SK-N-SH (cell line): ENCODE measurements around the gene COPE. TPM values are rescaled to one million over a fixed set of nuclear protein-coding genes. Genes with fewer than 3 reads are reported as not detected.

Experiments
- CTCF ChIA-PET: fragments of 300-600, 350-600 bp; formaldehyde crosslinking; extraction: SDS; loops from one replicate; lab custom pipeline; 2021; lab: Yijun Ruan, JAX
- POLR2A ChIA-PET: fragments of 350-600 bp; sonication (Branson Sonifier 250); formaldehyde crosslinking; extraction: SDS; loops from one replicate; lab custom pipeline; 2020; ENCODE audit warnings: antibody characterized with exemption, inconsistent platforms; lab: Yijun Ruan, JAX
- DNase-seq: peaks from one replicate; pipeline ENCODE4 v3.0.0; 2012
- H2AFZ ChIP-seq: fragments of 200-600 bp; sonication (generic); 2 replicates; pipeline ENCODE4 v1.8.1; 2016; ENCODE audit warnings: antibody characterized with exemption, mild to moderate bottlenecking, low read depth
- H3F3A ChIP-seq: fragments of 200-600 bp; sonication (generic); replicated peaks from 2 replicates; pipeline ENCODE3; 2016; ENCODE audit warnings: antibody characterized with exemption, mild to moderate bottlenecking; ENCODE audit not compliant: insufficient read depth
- H3K27ac ChIP-seq, 2 experiments: fragments of 200-500 bp in 1 of 2; fragments of 200-600 bp in 1 of 2; sonication (Bioruptor generic) in 1 of 2; sonication (generic), shearing (Covaris generic) in 1 of 2; 2 replicates each; pipeline versions ENCODE4 v1.5.1 to v1.6.1; 2014 to 2016; ENCODE audit warnings: low read depth in 2 of 2, inconsistent platforms in 1 of 2, low read length in 1 of 2, mild to moderate bottlenecking in 1 of 2, mixed read lengths in 1 of 2
- H3K27me3 ChIP-seq: fragments of 200-600 bp; sonication (generic), shearing (Covaris generic); 2 replicates; pipeline ENCODE4 v1.6.1; 2016; ENCODE audit warnings: mixed run types; ENCODE audit not compliant: insufficient read depth
- H3K36me3 ChIP-seq, 2 experiments: fragments of 200-500 bp in 1 of 2; fragments of 200-600 bp in 1 of 2; sonication (Bioruptor generic) in 1 of 2; sonication (generic) in 1 of 2; replicated peaks in 1 of 2; 2 replicates each; pipeline versions ENCODE3 to v1.5.1; 2014 to 2016; ENCODE audit warnings: low read length in 1 of 2, mild to moderate bottlenecking in 1 of 2; ENCODE audit not compliant: insufficient read depth in 2 of 2, control insufficient read depth in 1 of 2
- H3K4me1 ChIP-seq, 2 experiments: fragments of 200-500 bp in 1 of 2; fragments of 200-600 bp in 1 of 2; sonication (Bioruptor generic) in 1 of 2; sonication (generic), shearing (Covaris generic) in 1 of 2; 2 replicates each; pipeline versions ENCODE4 v1.5.1 to v1.6.1; 2014 to 2016; ENCODE audit warnings: low read depth in 1 of 2, low read length in 1 of 2, mixed run types in 1 of 2; ENCODE audit not compliant: insufficient read depth in 2 of 2, control insufficient read depth in 1 of 2
- H3K4me2 ChIP-seq: fragments of 200-600 bp; sonication (generic), shearing (Covaris generic); 2 replicates; pipeline ENCODE4 v1.6.1; 2017; ENCODE audit warnings: mixed run types
- H3K4me3 ChIP-seq, 2 experiments: fragments of 200-500 bp in 1 of 2; fragments of 200-600 bp in 1 of 2; sonication (Bioruptor generic) in 1 of 2; sonication (generic), shearing (Covaris generic) in 1 of 2; 2 replicates each; pipeline versions ENCODE4 v1.5.1 to v1.8.1; 2014 to 2016; ENCODE audit warnings: low read depth in 2 of 2, inconsistent platforms in 1 of 2, low read length in 1 of 2, mild to moderate bottlenecking in 1 of 2, mixed read lengths in 1 of 2, moderate library complexity in 1 of 2
- H3K79me2 ChIP-seq: fragments of 200-600 bp; sonication (generic); 2 replicates; pipeline ENCODE4 v1.8.1; 2017; ENCODE audit warnings: mild to moderate bottlenecking; ENCODE audit not compliant: insufficient read depth
- H3K9ac ChIP-seq: fragments of 200-600 bp; sonication (generic); 2 replicates; pipeline ENCODE4 v1.6.1; 2017; ENCODE audit warnings: mixed run types
- H3K9me2 ChIP-seq: fragments of 200-600 bp; sonication (generic); 2 replicates; pipeline ENCODE4 v1.6.1; 2017; ENCODE audit warnings: mixed run types
- H3K9me3 ChIP-seq: fragments of 200-600 bp; sonication (generic); 2 replicates; pipeline ENCODE4 v1.6.1; 2017; ENCODE audit warnings: mixed run types, mild to moderate bottlenecking, moderate library complexity
- H4K20me1 ChIP-seq: fragments of 200-600 bp; sonication (generic); 2 replicates; pipeline ENCODE4 v1.6.1; 2017; ENCODE audit warnings: mild to moderate bottlenecking, mixed run types; ENCODE audit not compliant: insufficient read depth
- CHD2 ChIP-seq: fragments of 150-350 bp; IDR thresholded peaks from 2 replicates; pipeline ENCODE4 v1.6.1; 2018; ENCODE audit warnings: low read length; ENCODE audit not compliant: partially characterized antibody
- ELF1 ChIP-seq: IDR thresholded peaks from 2 replicates; pipeline ENCODE4 v1.4.0; 2012
- EZH2phosphoT487 ChIP-seq: fragments of 200-600 bp; sonication (generic); IDR thresholded peaks from 2 replicates; pipeline ENCODE4 v1.6.1; 2017; ENCODE audit warnings: low read depth, mixed run types, mild to moderate bottlenecking, antibody characterized with exemption, moderate library complexity, borderline replicate concordance
- FOXJ3 ChIP-seq: sonication (generic); formaldehyde crosslinking; IDR thresholded peaks from 2 replicates; pipeline ENCODE4 v1.5.1; 2020; ENCODE audit warnings: mild to moderate bottlenecking, missing genetic modification reagents
- FOXM1 ChIP-seq: IDR thresholded peaks from 2 replicates; pipeline ENCODE4 v1.4.0; 2012; ENCODE audit warnings: low read depth, mild to moderate bottlenecking
- GATA2 ChIP-seq: sonication (generic); formaldehyde crosslinking; IDR thresholded peaks from 2 replicates; pipeline ENCODE4 v1.5.0; 2020; ENCODE audit warnings: mild to moderate bottlenecking, missing genetic modification reagents
- IRF3 ChIP-seq: fragments of 150-350 bp; IDR thresholded peaks from 2 replicates; pipeline ENCODE4 v1.6.1; 2016; ENCODE audit warnings: mild to moderate bottlenecking, low read depth, low read length
- JUND ChIP-seq: IDR thresholded peaks from 2 replicates; pipeline ENCODE4 v1.4.0; 2012
- MEF2A ChIP-seq: IDR thresholded peaks from 2 replicates; pipeline ENCODE4 v1.4.0; 2012; ENCODE audit warnings: low read depth, borderline replicate concordance
- NRF1 ChIP-seq: IDR thresholded peaks from 2 replicates; pipeline ENCODE4 v1.6.1; 2012; ENCODE audit warnings: low read depth, mild to moderate bottlenecking, low read length
- PBX3 ChIP-seq: IDR thresholded peaks from 2 replicates; pipeline ENCODE4; 2012
- POLR2AphosphoS5 ChIP-seq: IDR thresholded peaks from 2 replicates; pipeline ENCODE4 v1.6.1; 2012; ENCODE audit warnings: low read depth, low read length
- SIN3A ChIP-seq: IDR thresholded peaks from 2 replicates; pipeline ENCODE4 v1.6.1; 2012; ENCODE audit warnings: low read depth, mild to moderate bottlenecking, low read length, moderate library complexity, borderline replicate concordance
- TAF1 ChIP-seq: IDR thresholded peaks from 2 replicates; pipeline ENCODE4 v1.6.1; 2012; ENCODE audit warnings: low read depth, mild to moderate bottlenecking, low read length, moderate library complexity, borderline replicate concordance
- TEAD4 ChIP-seq: IDR thresholded peaks from 2 replicates; pipeline ENCODE4 v1.4.0; 2012; ENCODE audit warnings: mild to moderate bottlenecking, borderline replicate concordance; ENCODE audit not compliant: insufficient read depth
- USF2 ChIP-seq: fragments of 150-350 bp; IDR thresholded peaks from 2 replicates; pipeline ENCODE4 v1.6.1; 2017; ENCODE audit warnings: antibody characterized with exemption, low read length, low read depth, borderline replicate concordance
- YY1 ChIP-seq: IDR thresholded peaks from 2 replicates; pipeline ENCODE4 v1.4.0; 2012; ENCODE audit warnings: low read depth, mild to moderate bottlenecking
- WGBS: methylation state at CpG from one replicate; pipeline ENCODE4 v1.1.6; 2017; ENCODE audit warnings: low lambda C conversion rate; 5-methylcytosine and 5-hydroxymethylcytosine counted together
- polyA plus RNA-seq, 3 experiments: library from polyadenylated mRNA; depleted of rRNA; stranded (reverse); fragments of >200 nt; gene quantifications; 2 replicates each; pipeline ENCODE4 v1.2.3, GENCODE V29; 2012

The COPE gene
- polyA plus RNA-seq, 1 of the 3 experiments (the other 2 are of a cell fraction): 450 TPM

- TF ChIP-seq EZH2phosphoT487: no peak
Measured at GRCh38 chr19:18897094-18898029, 21.8 kb downstream of the COPE start (continued).

- Histone ChIP-seq H3K4me2 (peak overlapping the region; percentile 28; the same call in 1 of the 2 replicates), H2AFZ (no peak overlapping the region), H3K4me3 (peak overlapping the region in 1 of 2 experiments; percentile 61; a peak in 1 of 4 replicates), H4K20me1 (no peaks in the 10 kb centered on the region), H3F3A (peaks cover 9% of the 10 kb centered on the region), H3K9ac (no peak overlapping the region), H3K27ac (no peak overlapping the region), H3K4me1 (peaks cover 0 to 24% of the 10 kb centered on the region in 2 experiments; a peak in 1 of 4 replicates), H3K79me2 (no peaks in the 10 kb centered on the region), H3K27me3 (no peaks in the 10 kb centered on the region), H3K9me2 (no peaks in the 10 kb centered on the region), H3K36me3 (peaks cover 0 to 20% of the 10 kb centered on the region in 2 experiments), H3K9me3 (no peaks in the 10 kb centered on the region)
- CTCF ChIA-PET: interaction anchor here (0.9 to 6.3 kb wide), 9 partner anchors 8 to 307 kb away, joined by 3 to 76 read pairs (median 18); partner anchors contain the start of genes COPE, DDX49 and REX1BD
- 56% methylated on average over 22 of the region's 33 CpGs for WGBS
- DNase-seq: peak; percentile 62
- POLR2A ChIA-PET: interaction anchor here (0.5 to 1.5 kb wide), 2 partner anchors 23 to 25 kb away, joined by 8 to 9 read pairs; partner anchors contain the start of genes COPE and DDX49
- TF ChIP-seq YY1 (no peak), MEF2A (no peak), CHD2 (no peak), TEAD4 (no peak), IRF3 (no peak), POLR2AphosphoS5 (no peak), ELF1 (no peak), JUND (no peak), GATA2 (CRISPR knock-in tag) (no peak)
Measured at GRCh38 chr19:18896421-18896841, 22.8 kb downstream of the COPE start.

- H3K36me3 ChIP-seq: peaks cover 0 to 15% of the 10 kb centered on the region in 2 experiments
- peaks cover 9% of the 10 kb centered on the region for H3F3A ChIP-seq
- no peaks in the 10 kb centered on the region for H4K20me1 ChIP-seq
- H3K4me2 ChIP-seq: peak within 1 kb of the TSS; percentile 98
- peak within 1 kb of the TSS in 1 of 2 experiments; percentile 65; a peak in 1 of 4 replicates for H3K27ac ChIP-seq
- H3K4me1 ChIP-seq: peaks cover 0 to 24% of the 10 kb centered on the region in 2 experiments; a peak in 1 of 4 replicates
- H3K27me3 ChIP-seq: no peaks in the 10 kb centered on the region
- DNase-seq: peak; percentile 95
- H3K79me2 ChIP-seq: no peaks in the 10 kb centered on the region
- no peaks in the 10 kb centered on the region for H3K9me2 ChIP-seq
- peak within 1 kb of the TSS; percentile 61 to 72 for H3K4me3 ChIP-seq
- CTCF ChIA-PET: interaction anchor here (0.9 to 6.3 kb wide), 16 partner anchors 9 to 306 kb away, joined by 3 to 76 read pairs (median 12); partner anchors contain the start of genes COPE, DDX49 and REX1BD
- no peak within 1 kb of the TSS; the same call in 1 of the 2 replicates for H3K9ac ChIP-seq
- POLR2A ChIA-PET: interaction anchor here (1.5 to 1.7 kb wide), 2 partner anchors 20 to 23 kb away, joined by 4 to 8 read pairs; partner anchors contain the start of genes COPE and DDX49
- TF ChIP-seq FOXM1: no peak
- TF ChIP-seq TAF1: no peak
- TF ChIP-seq IRF3: no peak
- no peak for TF ChIP-seq NRF1
- no peak for TF ChIP-seq POLR2AphosphoS5
- TF ChIP-seq SIN3A: no peak
- TF ChIP-seq YY1: no peak
- TF ChIP-seq FOXJ3 (CRISPR knock-in tag): no peak
- TF ChIP-seq CHD2: no peak
- TF ChIP-seq PBX3: no peak
- TF ChIP-seq USF2: no peak
- no peak for TF ChIP-seq TEAD4
- TF ChIP-seq, all 33 proteins: peak for 0
- WGBS: 11% methylated on average over 9 of the region's 89 CpGs
- Histone ChIP-seq H3K9me3 (no peaks in the 10 kb centered on the region), H2AFZ (no peak within 1 kb of the TSS; the same call in 1 of the 2 replicates)
Measured at GRCh38 chr19:18895824-18896341, 23.3 kb downstream of the COPE start, which contains the start of gene CERS1. CERS1 (minus strand) TSS chr19:18896158; CDS start chr19:18896072, 86 bp downstream.
